HepG2 (cell line): ENCODE measurements around the gene SLC15A1. TPM values are rescaled to one million over a fixed set of nuclear protein-coding genes. Genes with fewer than 3 reads are reported as not detected.

Experiments
- ATAC-seq: fragments of 200-7000 bp; cut with Tn5 transposase; 3 replicates; pipeline ENCODE4 v1.9.1; 2020; ENCODE audit warnings: mild to moderate bottlenecking, moderate library complexity
- BruUV-seq: library from RNA; stranded (reverse); fragments of 400-500 nt; replicated peaks from 2 replicates; lab custom pipeline; 2021; lab: Mats Ljungman, UMichigan
- CTCF ChIA-PET: fragments of 300-600 bp; formaldehyde crosslinking; extraction: SDS; loops from one replicate; lab custom pipeline; 2021; ENCODE audit warnings: low total read pairs, inconsistent platforms, low intra/inter-chr PET ratio; lab: Yijun Ruan, JAX
- POLR2A ChIA-PET: fragments of 350-600 bp; sonication (Branson Sonifier 250); formaldehyde crosslinking; loops from one replicate; lab custom pipeline; 2020; ENCODE audit warnings: antibody characterized with exemption, inconsistent platforms; lab: Yijun Ruan, JAX
- DNase-seq: peaks from one replicate; pipeline ENCODE4 v3.0.0-alpha.2; 2015; ENCODE audit warnings: low spot score
- FAIRE-seq: peaks from 3 replicates; lab custom pipeline; 2011; peaks lifted over from hg19 to GRCh38; lab: Jason Lieb, UNC
- H2AFZ ChIP-seq: one replicate; pipeline ENCODE4 v1.6.1; 2011; ENCODE audit warnings: low read length, inconsistent platforms
- H3K27ac ChIP-seq: fragments of 300-600 bp; 3 replicates; pipeline ENCODE4 v1.8.0; 2011; ENCODE audit warnings: mixed run types, mild to moderate bottlenecking, mixed read lengths, low read length, inconsistent platforms; ENCODE audit not compliant: insufficient read depth; ENCODE audit errors: extremely low read length
- H3K27me3 ChIP-seq, 2 experiments: fragments of 200-600 bp in 1 of 2; 2 replicates in 1 of 2; 3 replicates in 1 of 2; pipeline versions ENCODE4 v1.6.0 to v1.8.0; 2011; ENCODE audit warnings: low read length in 2 of 2, mild to moderate bottlenecking in 2 of 2, moderate library complexity in 2 of 2, inconsistent platforms in 1 of 2; ENCODE audit not compliant: insufficient read depth in 2 of 2, control insufficient read depth in 1 of 2
- H3K36me3 ChIP-seq, 2 experiments: fragments of 200-600 bp in 1 of 2; replicated peaks in 1 of 2; 2 replicates in 1 of 2; 3 replicates in 1 of 2; pipeline versions ENCODE4 v1.5.1 to v1.8.0; 2011; ENCODE audit warnings: low read length in 2 of 2, inconsistent platforms in 1 of 2; ENCODE audit not compliant: insufficient read depth in 2 of 2, control insufficient read depth in 1 of 2
- H3K4me1 ChIP-seq: 2 replicates; pipeline ENCODE4 v1.5.1; 2012; ENCODE audit warnings: low read length, inconsistent platforms; ENCODE audit not compliant: insufficient read depth
- H3K4me2 ChIP-seq: 2 replicates; pipeline ENCODE4 v1.6.0; 2011; ENCODE audit warnings: low read depth, low read length, inconsistent platforms
- H3K4me3 ChIP-seq, 3 experiments: fragments of 200-600 bp in 1 of 3; sonication (generic), shearing (Covaris generic) in 1 of 3; replicated peaks in 1 of 3; 2 replicates each; pipeline ENCODE4 v1.5.1; 2011 to 2016; ENCODE audit warnings: low read length in 3 of 3, inconsistent platforms in 2 of 3, low read depth in 2 of 3, mild to moderate bottlenecking in 2 of 3, control low read depth in 1 of 3, mixed read lengths in 1 of 3; ENCODE audit not compliant: insufficient read depth in 1 of 3
- H3K79me2 ChIP-seq: one replicate; pipeline ENCODE4 v1.6.1; 2011; ENCODE audit warnings: low read length, inconsistent platforms; ENCODE audit not compliant: insufficient read depth
- H3K9ac ChIP-seq: 2 replicates; pipeline ENCODE4 v1.6.0; 2011; ENCODE audit warnings: mild to moderate bottlenecking, low read depth, low read length, inconsistent platforms; ENCODE audit not compliant: insufficient read depth
- H3K9me3 ChIP-seq: 2 replicates; pipeline ENCODE4 v1.5.1; 2012; ENCODE audit warnings: mild to moderate bottlenecking, low read length
- H4K20me1 ChIP-seq: 2 replicates; pipeline ENCODE4 v1.6.0; 2011; ENCODE audit warnings: inconsistent platforms, mild to moderate bottlenecking, low read length, moderate library complexity; ENCODE audit not compliant: insufficient read depth
- BCL6 ChIP-seq: IDR thresholded peaks from 2 replicates; pipeline ENCODE4 v1.6.1; 2016; ENCODE audit warnings: missing genetic modification reagents, missing compliant biosample characterization
- FOXC1 ChIP-seq: sonication (generic); formaldehyde crosslinking; IDR thresholded peaks from 2 replicates; pipeline ENCODE4 v1.8.0; 2022; ENCODE audit warnings: mild to moderate bottlenecking, missing genetic modification reagents, borderline replicate concordance
- HMG20A ChIP-seq: IDR thresholded peaks from 2 replicates; pipeline ENCODE4 v1.6.1; 2016; ENCODE audit warnings: borderline replicate concordance
- HNF4G ChIP-seq, 2 experiments: sonication (generic) in 1 of 2; formaldehyde crosslinking in 1 of 2; IDR thresholded peaks; 2 replicates each; pipeline versions ENCODE4 v1.4.0 to v1.6.1; 2011 to 2020; ENCODE audit warnings: borderline replicate concordance in 2 of 2, low read depth in 2 of 2, mild to moderate bottlenecking in 2 of 2, low read length in 1 of 2, missing genetic modification reagents in 1 of 2, moderate library complexity in 1 of 2
- LBX2 ChIP-seq: sonication (generic); formaldehyde crosslinking; IDR thresholded peaks from 2 replicates; pipeline ENCODE4 v1.5.0; 2020; ENCODE audit warnings: missing genetic modification reagents, mild to moderate bottlenecking, borderline replicate concordance
- RORA ChIP-seq: sonication (generic); formaldehyde crosslinking; IDR thresholded peaks from 2 replicates; pipeline ENCODE4 v1.5.0; 2020; ENCODE audit warnings: mild to moderate bottlenecking, missing genetic modification reagents, moderate library complexity
- SP4 ChIP-seq: sonication (generic); formaldehyde crosslinking; IDR thresholded peaks from 2 replicates; pipeline ENCODE4 v1.8.1; 2023; ENCODE audit warnings: mild to moderate bottlenecking, missing genetic modification reagents
- SYNCRIP ChIP-seq: fragments of 200-400 bp; formaldehyde crosslinking; IDR thresholded peaks from 2 replicates; pipeline ENCODE4 v1.6.1; 2018; ENCODE audit warnings: mild to moderate bottlenecking, low read depth, low read length; ENCODE audit not compliant: insufficient read depth
- ZNF274 ChIP-seq: sonication (generic); formaldehyde crosslinking; IDR thresholded peaks from 2 replicates; pipeline ENCODE4 v1.5.1; 2020; ENCODE audit warnings: mild to moderate bottlenecking, missing genetic modification reagents
- WGBS: methylation state at CpG from one replicate; pipeline ENCODE4 v1.1.6; 2017; ENCODE audit warnings: low lambda C conversion rate; 5-methylcytosine and 5-hydroxymethylcytosine counted together
- in situ Hi-C: cut with HindIII; loops from 2 replicates; pipeline ENCODE4 v1.10.0; 2017; ENCODE audit warnings: low pct_unique_long_range_greater_than_20kb; ENCODE audit not compliant: extremely low pct_ligation_motif_present
- intact Hi-C: fragments of 100-400 bp; cut with micrococcal nuclease; formaldehyde crosslinking; loops from one replicate; pipeline ENCODE4 v1.10.0; 2022; ENCODE audit not compliant: unreplicated experiment
- polyA plus RNA-seq, 8 experiments: library from polyadenylated mRNA; depleted of rRNA in 3 of 8; stranded (reverse) in 7 of 8; unstranded in 1 of 8; fragments of >200 nt; fragmentation: Illumina TruSeq in 4 of 8; extraction: Trizol in 4 of 8; gene quantifications; 2 replicates each; pipeline versions ENCODE4 v1.2.1 to v1.2.3, GENCODE V29; 2011 to 2016; ENCODE audit warnings: low read depth in 4 of 8, missing spikeins in 1 of 8, mixed read lengths in 1 of 8; ENCODE audit not compliant: insufficient read depth in 1 of 8
- total RNA-seq, 5 experiments: library from RNA; depleted of rRNA; stranded (reverse); fragments of >200 nt; fragmentation: Illumina TruSeq; extraction: Trizol; gene quantifications; 2 replicates each; pipeline ENCODE4 v1.2.3, GENCODE V29; 2016; ENCODE audit warnings: low read depth in 1 of 5
- TF ChIP-seq, protein P1 (sequence below): sonication (generic); formaldehyde crosslinking; IDR thresholded peaks from 2 replicates; pipeline ENCODE4 v1.9.0; 2022; ENCODE audit warnings: low read depth, missing genetic modification reagents

Gene SLC15A1
- total and polyA plus RNA-seq, 2 of the 13 experiments (the other 11 are each of a cell fraction or from before 2014, with no cell fraction given): 0.17 to 0.20 TPM

- TF ChIP-seq LBX2 (CRISPR knock-in tag) (no peak), RORA (CRISPR knock-in tag) (no peak), BCL6 (CRISPR knock-in tag) (no peak), SP4 (CRISPR knock-in tag) (no peak), FOXC1 (no peak), ZNF274 (no peak), HMG20A (no peak)
- TF ChIP-seq, protein P1, sequence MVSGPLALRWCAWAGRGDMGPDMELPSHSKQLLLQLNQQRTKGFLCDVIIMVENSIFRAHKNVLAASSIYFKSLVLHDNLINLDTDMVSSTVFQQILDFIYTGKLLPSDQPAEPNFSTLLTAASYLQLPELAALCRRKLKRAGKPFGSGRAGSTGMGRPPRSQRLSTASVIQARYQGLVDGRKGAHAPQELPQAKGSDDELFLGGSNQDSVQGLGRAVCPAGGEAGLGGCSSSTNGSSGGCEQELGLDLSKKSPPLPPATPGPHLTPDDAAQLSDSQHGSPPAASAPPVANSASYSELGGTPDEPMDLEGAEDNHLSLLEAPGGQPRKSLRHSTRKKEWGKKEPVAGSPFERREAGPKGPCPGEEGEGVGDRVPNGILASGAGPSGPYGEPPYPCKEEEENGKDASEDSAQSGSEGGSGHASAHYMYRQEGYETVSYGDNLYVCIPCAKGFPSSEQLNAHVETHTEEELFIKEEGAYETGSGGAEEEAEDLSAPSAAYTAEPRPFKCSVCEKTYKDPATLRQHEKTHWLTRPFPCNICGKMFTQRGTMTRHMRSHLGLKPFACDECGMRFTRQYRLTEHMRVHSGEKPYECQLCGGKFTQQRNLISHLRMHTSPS (CRISPR knock-in tag): no peak
Observed at GRCh38 chr13:98740131-98740530, 12.3 kb downstream of the SLC15A1 start (continued).

- Histone ChIP-seq H3K4me1 (peaks cover 29% of the 10 kb centered on the region), H3K4me3 (no peak overlapping the region), H2AFZ (no peak overlapping the region), H3K9ac (no peak overlapping the region), H3K27ac (no peak overlapping the region), H3K9me3 (peaks cover 15% of the 10 kb centered on the region; the same call in 1 of the 2 replicates), H4K20me1 (no peaks in the 10 kb centered on the region), H3K4me2 (no peak overlapping the region), H3K36me3 (no peaks in the 10 kb centered on the region), H3K27me3 (no peaks in the 10 kb centered on the region), H3K79me2 (no peaks in the 10 kb centered on the region)
- no TSS peak for BruUV-seq
- TF ChIP-seq SYNCRIP (no peak), HNF4G (IDR thresholded peaks at IDR 0.05; ENCODE audit: borderline replicate concordance, low read depth, low read length) (0 out of 2 replicates have a peak, but pooled peaks have one; percentile 5), HNF4G (CRISPR knock-in tag; IDR thresholded peaks at IDR 0.05; ENCODE audit: borderline replicate concordance, low read depth) (no peak)
- ATAC-seq (no peak), DNase-seq (no peak), FAIRE-seq (no peak)
- 8% methylated on average over 1 of the region's 1 CpG for WGBS
- intact Hi-C loops: no loop called here
- CTCF ChIA-PET: no interaction called here
- POLR2A ChIA-PET: no interaction called here
- in situ Hi-C loops: no loop called here
Observed at GRCh38 chr13:98738993-98739392, 13.5 kb downstream of the SLC15A1 start.
